Prostate gland (tissue), 2 donors: Measurements from ENCODE around the gene LRRC8B. TPM values are rescaled to one million over a fixed set of nuclear protein-coding genes. Genes with fewer than 3 reads are reported as not detected.

Source experiments
- DNase-seq: peaks from one replicate; pipeline ENCODE4 v3.0.0-alpha.2; 2019; ENCODE audit warnings: low spot score
- H3K27ac ChIP-seq, 2 donors: fragments of 200-600 bp; sonication (generic); 2 replicates each; pipeline ENCODE4 v1.5.1; 2017 to 2019
- H3K27me3 ChIP-seq: fragments of 200-600 bp; sonication (generic); replicated peaks from 2 replicates; pipeline ENCODE4 v1.5.1; 2019; ENCODE audit not compliant: insufficient read depth
- H3K36me3 ChIP-seq, 2 donors: fragments of 200-600 bp; sonication (generic); 1 replicate in 1 of 2; 2 replicates in 1 of 2; pipeline versions ENCODE4 v1.5.1 to v1.8.1; 2017 to 2019
- H3K4me1 ChIP-seq: fragments of 200-600 bp; sonication (generic); replicated peaks from 2 replicates; pipeline ENCODE4 v1.5.1; 2019
- H3K4me3 ChIP-seq, 2 donors: fragments of 200-600 bp; sonication (generic); 2 replicates each; pipeline ENCODE4 v1.5.1; 2017 to 2019
- H3K9me3 ChIP-seq: fragments of 200-600 bp; sonication (generic); 2 replicates; pipeline ENCODE4 v1.5.1; 2017
- POLR2A ChIP-seq: fragments of 450-650 bp; IDR thresholded peaks from one replicate; pipeline ENCODE4 v1.6.1; 2016; ENCODE audit warnings: antibody characterized with exemption, mild to moderate bottlenecking
- POLR2AphosphoS5 ChIP-seq: sonication (generic); formaldehyde crosslinking; IDR thresholded peaks from one replicate; pipeline ENCODE4 v1.6.1; 2017; ENCODE audit warnings: antibody characterized with exemption
- WGBS: methylation state at CpG from one replicate; pipeline ENCODE4 v1.1.5; 2018; 5-methylcytosine and 5-hydroxymethylcytosine counted together
- intact Hi-C: fragments of 100-400 bp; cut with DNase I; formaldehyde crosslinking; loops from one replicate; pipeline ENCODE4 v1.14.2; 2022
- total RNA-seq, 2 donors: library from RNA; depleted of rRNA; stranded (reverse); fragments of >200 nt; gene quantifications; one replicate each; pipeline ENCODE4 v1.1.0, GENCODE V29; 2016
- TF ChIP-seq, protein P1 (sequence below), 4 experiments: fragments of 200-600 bp in 2 of 4; fragments of 450-650 bp in 2 of 4; sonication (generic) in 2 of 4; IDR thresholded peaks; 1 replicate in 3 of 4; 2 replicates in 1 of 4; pipeline ENCODE4 v1.5.1; 2016 to 2019; ENCODE audit warnings: antibody characterized with exemption in 4 of 4, mild to moderate bottlenecking in 2 of 4, moderate library complexity in 2 of 4

The LRRC8B gene
- total RNA-seq, 2 donors from 2014 or later = 13.9 to 25.6 TPM

DNA sequence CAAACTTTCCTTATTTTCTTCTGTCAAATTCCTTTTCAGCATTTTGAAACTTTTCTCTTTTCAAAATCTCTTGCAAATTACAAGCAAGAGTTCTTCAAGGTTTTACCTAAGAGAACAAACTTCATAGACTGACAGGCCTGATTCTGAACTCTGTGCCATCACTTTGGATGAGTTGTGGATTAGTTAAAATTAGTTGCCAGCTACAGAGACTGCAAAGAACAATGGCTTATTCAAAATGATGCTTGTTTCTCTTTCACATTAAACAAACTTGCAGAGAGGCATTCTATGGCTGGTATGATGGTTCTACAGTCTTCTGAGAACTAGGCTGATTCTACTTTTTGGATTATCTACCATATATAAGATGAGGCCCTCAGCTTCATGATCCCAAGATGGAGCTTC lies 3.8 kb downstream of the LRRC8B start:
- Histone ChIP-seq H3K27me3 (no peaks in the 10 kb centered on the region), H3K36me3 (no peaks in the 10 kb centered on the region), H3K4me1 (no peaks in the 10 kb centered on the region), H3K27ac (no peak overlapping the region), H3K9me3 (no peaks in the 10 kb centered on the region), H3K4me3 (no peak overlapping the region)
- DNase-seq = no peak
- TF ChIP-seq, protein P1, sequence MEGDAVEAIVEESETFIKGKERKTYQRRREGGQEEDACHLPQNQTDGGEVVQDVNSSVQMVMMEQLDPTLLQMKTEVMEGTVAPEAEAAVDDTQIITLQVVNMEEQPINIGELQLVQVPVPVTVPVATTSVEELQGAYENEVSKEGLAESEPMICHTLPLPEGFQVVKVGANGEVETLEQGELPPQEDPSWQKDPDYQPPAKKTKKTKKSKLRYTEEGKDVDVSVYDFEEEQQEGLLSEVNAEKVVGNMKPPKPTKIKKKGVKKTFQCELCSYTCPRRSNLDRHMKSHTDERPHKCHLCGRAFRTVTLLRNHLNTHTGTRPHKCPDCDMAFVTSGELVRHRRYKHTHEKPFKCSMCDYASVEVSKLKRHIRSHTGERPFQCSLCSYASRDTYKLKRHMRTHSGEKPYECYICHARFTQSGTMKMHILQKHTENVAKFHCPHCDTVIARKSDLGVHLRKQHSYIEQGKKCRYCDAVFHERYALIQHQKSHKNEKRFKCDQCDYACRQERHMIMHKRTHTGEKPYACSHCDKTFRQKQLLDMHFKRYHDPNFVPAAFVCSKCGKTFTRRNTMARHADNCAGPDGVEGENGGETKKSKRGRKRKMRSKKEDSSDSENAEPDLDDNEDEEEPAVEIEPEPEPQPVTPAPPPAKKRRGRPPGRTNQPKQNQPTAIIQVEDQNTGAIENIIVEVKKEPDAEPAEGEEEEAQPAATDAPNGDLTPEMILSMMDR (IDR thresholded peaks at IDR 0.05) = no peak
- TF ChIP-seq POLR2AphosphoS5 = no peak
- TF ChIP-seq POLR2A = no peak
- intact Hi-C loops = no loop called here

DNA sequence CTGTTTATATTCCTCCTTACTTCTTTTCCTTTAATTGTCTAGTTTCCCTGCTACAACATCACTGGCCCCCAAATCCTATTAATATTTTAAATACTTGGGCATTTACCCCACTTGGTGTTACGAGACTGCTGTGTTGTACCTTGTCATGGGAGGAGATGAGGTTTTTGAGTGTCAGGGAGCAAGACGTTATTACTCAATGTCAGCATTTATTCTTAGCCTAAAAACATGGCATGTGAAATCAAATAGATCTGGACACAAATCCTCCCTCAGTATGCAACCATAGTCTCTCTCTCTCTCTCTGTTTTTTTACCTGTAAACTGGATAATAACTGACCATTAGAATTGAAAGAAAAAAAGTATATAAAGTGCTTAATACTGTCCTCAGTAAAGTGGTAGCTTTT lies 4.6 kb downstream of the LRRC8B start:
- Histone ChIP-seq H3K27ac (no peak overlapping the region), H3K36me3 (no peaks in the 10 kb centered on the region), H3K4me3 (no peak overlapping the region), H3K4me1 (no peaks in the 10 kb centered on the region), H3K9me3 (no peaks in the 10 kb centered on the region), H3K27me3 (no peaks in the 10 kb centered on the region)
- intact Hi-C loops = no loop called here
- no peak for DNase-seq
- TF ChIP-seq, protein P1 (IDR thresholded peaks at IDR 0.05) = no peak
- TF ChIP-seq POLR2A (no peak), POLR2AphosphoS5 (no peak)
- 75% methylated on average over 2 of the region's 2 CpGs for WGBS

DNA sequence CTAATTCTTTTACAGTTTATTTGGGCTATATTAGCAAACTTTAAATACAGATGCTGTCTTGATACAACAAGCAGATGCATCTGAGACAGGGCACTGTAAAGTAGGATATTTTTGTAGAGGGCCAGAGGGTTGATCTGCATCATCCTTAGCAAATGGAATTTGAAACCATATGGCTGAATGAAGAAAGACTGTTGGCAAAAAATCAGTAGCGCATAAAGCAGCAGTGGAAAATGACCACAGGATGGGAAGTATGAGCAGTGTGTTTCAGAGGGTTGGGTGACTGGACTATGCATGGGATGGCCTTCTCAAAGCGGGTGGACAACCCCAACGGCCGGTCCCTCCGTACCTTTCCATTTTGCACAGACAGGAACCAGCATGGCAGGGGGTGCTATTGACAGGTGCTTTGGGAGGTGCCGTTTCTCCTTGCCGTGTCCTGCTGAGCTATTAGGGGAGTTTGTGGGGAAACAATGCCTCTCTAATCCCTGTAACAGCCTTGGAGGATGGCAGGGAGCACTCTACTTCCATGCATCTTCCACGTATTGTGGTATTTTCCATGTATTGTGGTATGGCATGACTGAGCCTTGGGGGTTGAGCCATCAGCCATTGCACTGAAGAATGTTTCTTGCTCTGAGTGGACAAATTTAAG lies 5.9 kb downstream of the LRRC8B start:
- H3K4me1 ChIP-seq = no peaks in the 10 kb centered on the region
- intact Hi-C loops = no loop called here
- H3K27ac ChIP-seq = no peak overlapping the region
- H3K27me3 ChIP-seq = no peaks in the 10 kb centered on the region
- H3K4me3 ChIP-seq = no peak overlapping the region
- TF ChIP-seq POLR2AphosphoS5 (no peak), POLR2A (no peak)
- TF ChIP-seq, protein P1 (IDR thresholded peaks at IDR 0.05) = no peak
- H3K9me3 ChIP-seq = no peaks in the 10 kb centered on the region
- H3K36me3 ChIP-seq = no peaks in the 10 kb centered on the region
- WGBS = 77% methylated on average over 8 of the region's 8 CpGs
- DNase-seq = no peak

DNA sequence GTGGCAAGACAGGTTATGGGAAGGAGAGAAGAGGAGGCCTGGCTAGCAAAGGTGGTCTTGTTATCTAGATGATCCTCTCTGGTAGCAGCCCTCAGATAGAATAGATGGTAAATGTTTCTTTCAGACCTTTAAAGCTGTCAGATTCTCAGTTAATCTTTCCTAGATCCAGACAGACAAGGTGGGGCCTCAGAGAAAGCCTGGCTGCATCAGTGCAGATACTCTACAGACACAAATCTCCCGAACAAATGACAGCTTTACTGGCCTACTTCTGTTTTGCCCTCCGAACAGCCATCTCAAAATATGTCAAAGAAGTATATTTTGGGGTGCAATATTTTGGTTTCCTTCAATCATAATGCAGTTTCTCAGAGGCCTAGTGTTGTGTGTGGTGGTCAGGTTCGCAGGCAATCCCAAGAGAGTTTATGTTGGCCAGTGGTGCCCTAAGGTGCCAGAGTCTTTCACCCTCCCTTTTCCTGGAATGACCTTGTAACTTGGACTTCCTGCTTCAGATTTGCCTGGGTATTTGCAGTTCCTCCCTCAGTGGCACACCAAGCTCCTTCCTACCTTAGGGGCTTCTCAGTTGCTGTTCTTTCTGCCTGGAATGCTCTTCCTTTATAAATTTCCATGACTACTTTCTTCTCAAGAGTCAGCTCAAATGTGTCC lies 7.0 kb downstream of the LRRC8B start:
- Histone ChIP-seq H3K4me1 (no peaks in the 10 kb centered on the region), H3K4me3 (no peak overlapping the region), H3K9me3 (no peaks in the 10 kb centered on the region), H3K27me3 (no peaks in the 10 kb centered on the region), H3K36me3 (no peaks in the 10 kb centered on the region), H3K27ac (no peak overlapping the region)
- intact Hi-C loops = no loop called here
- TF ChIP-seq POLR2AphosphoS5 (no peak), POLR2A (no peak)
- TF ChIP-seq, protein P1 (IDR thresholded peaks at IDR 0.05) = no peak
- 81% methylated on average over 3 of the region's 3 CpGs for WGBS
- DNase-seq = no peak

DNA sequence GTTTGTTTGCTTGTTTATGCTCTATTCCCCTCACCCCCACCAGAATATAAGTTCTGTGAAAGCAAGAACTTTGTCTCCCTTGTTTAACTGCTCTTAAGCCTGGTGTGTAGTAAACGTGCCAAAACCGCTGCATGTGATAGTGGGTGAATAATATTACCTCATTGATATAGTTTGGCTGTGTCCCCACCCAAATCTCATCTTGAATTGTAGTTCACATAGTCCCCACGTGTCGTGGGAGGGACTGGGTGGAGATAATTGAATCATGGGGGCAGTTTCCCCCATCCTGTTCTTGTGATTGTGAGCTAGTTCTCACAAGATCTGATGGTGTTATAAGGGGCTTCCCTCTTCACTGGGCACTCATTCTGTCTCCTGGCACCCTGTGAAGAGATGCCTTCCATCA lies 7.6 kb downstream of the LRRC8B start:
- TF ChIP-seq POLR2AphosphoS5 = no peak
- TF ChIP-seq, protein P1 (IDR thresholded peaks at IDR 0.05) = no peak
- no peak for TF ChIP-seq POLR2A
- H3K9me3 ChIP-seq = no peaks in the 10 kb centered on the region
- no peaks in the 10 kb centered on the region for H3K4me1 ChIP-seq
- intact Hi-C loops = no loop called here
- no peak overlapping the region for H3K4me3 ChIP-seq
- H3K36me3 ChIP-seq = no peaks in the 10 kb centered on the region
- no peaks in the 10 kb centered on the region for H3K27me3 ChIP-seq
- H3K27ac ChIP-seq = no peak overlapping the region
- DNase-seq = no peak
- 91% methylated on average over 4 of the region's 4 CpGs for WGBS
